ENCODE results near the gene FCHSD2. TPM values are rescaled to one million over a fixed set of nuclear protein-coding genes. Genes with fewer than 3 reads are reported as not detected.
"Not testable (repeated sequence)": the region's sequence is repeated elsewhere in the genome, so short reads cannot be mapped to it uniquely, and the experiment has no call there.

The FCHSD2 gene
- total RNA-seq, 1 experiment from 2014 or later: 4.6 TPM

- H3K36me3 ChIP-seq (replicated peaks; ENCODE audit: control insufficient read depth, insufficient read depth, low read length): no peaks in the 10 kb centered on the region; the same call in 1 of the 2 replicates
- DNase-seq: no peak
- H3K4me3 ChIP-seq (ENCODE audit: insufficient read depth, low read depth, low read length): no peak overlapping the region
- peaks cover 20% of the 10 kb centered on the region for H3K27me3 ChIP-seq (ENCODE audit: control insufficient read depth, insufficient read depth, low read length)
These were observed 324.2 kb downstream of the FCHSD2 start for GRCh38 chr11:72817966-72818365.

GRCh38 chr11:72816404-72816990 is 325.6 kb downstream of the FCHSD2 start:
- Histone ChIP-seq H3K36me3 (replicated peaks; ENCODE audit: control insufficient read depth, insufficient read depth, low read length) (no peaks in the 10 kb centered on the region; the same call in 1 of the 2 replicates), H3K27me3 (ENCODE audit: control insufficient read depth, insufficient read depth, low read length) (peaks cover 17% of the 10 kb centered on the region), H3K4me3 (ENCODE audit: insufficient read depth, low read depth, low read length) (no peak overlapping the region)
- DNase-seq: peak; percentile 36

GRCh38 chr11:72815110-72815618 is 327.0 kb downstream of the FCHSD2 start:
- H3K27me3 ChIP-seq (ENCODE audit: control insufficient read depth, insufficient read depth, low read length): peaks cover 7% of the 10 kb centered on the region
- peak overlapping the region; percentile 85 for H3K4me3 ChIP-seq (ENCODE audit: insufficient read depth, low read depth, low read length)
- no peaks in the 10 kb centered on the region; the same call in 1 of the 2 replicates for H3K36me3 ChIP-seq (replicated peaks; ENCODE audit: control insufficient read depth, insufficient read depth, low read length)

GRCh38 chr11:72814286-72815109 is 327.6 kb downstream of the FCHSD2 start, which contains the start of gene ATG16L2:
Gene ATG16L2 (plus strand): TSS chr11:72814411. CDS start chr11:72814446, 35 bp downstream.
- Histone ChIP-seq H3K27me3 (ENCODE audit: control insufficient read depth, insufficient read depth, low read length) (peaks cover 7% of the 10 kb centered on the region), H3K4me3 (ENCODE audit: insufficient read depth, low read depth, low read length) (peak within 1 kb of the TSS; percentile 85), H3K36me3 (replicated peaks; ENCODE audit: control insufficient read depth, insufficient read depth, low read length) (no peaks in the 10 kb centered on the region; the same call in 1 of the 2 replicates)
- DNase-seq: peak; percentile 99

More at GRCh38 chr11:72815110-72815618, 327.0 kb downstream of the FCHSD2 start:
- no peak for DNase-seq

GRCh38 chr11:72813740-72814285 is 328.3 kb downstream of the FCHSD2 start:
- Histone ChIP-seq H3K36me3 (replicated peaks; ENCODE audit: control insufficient read depth, insufficient read depth, low read length) (peaks cover 2% of the 10 kb centered on the region), H3K4me3 (ENCODE audit: insufficient read depth, low read depth, low read length) (peak overlapping the region; percentile 85), H3K27me3 (ENCODE audit: control insufficient read depth, insufficient read depth, low read length) (peaks cover 7% of the 10 kb centered on the region)
- DNase-seq: no peak

DNA sequence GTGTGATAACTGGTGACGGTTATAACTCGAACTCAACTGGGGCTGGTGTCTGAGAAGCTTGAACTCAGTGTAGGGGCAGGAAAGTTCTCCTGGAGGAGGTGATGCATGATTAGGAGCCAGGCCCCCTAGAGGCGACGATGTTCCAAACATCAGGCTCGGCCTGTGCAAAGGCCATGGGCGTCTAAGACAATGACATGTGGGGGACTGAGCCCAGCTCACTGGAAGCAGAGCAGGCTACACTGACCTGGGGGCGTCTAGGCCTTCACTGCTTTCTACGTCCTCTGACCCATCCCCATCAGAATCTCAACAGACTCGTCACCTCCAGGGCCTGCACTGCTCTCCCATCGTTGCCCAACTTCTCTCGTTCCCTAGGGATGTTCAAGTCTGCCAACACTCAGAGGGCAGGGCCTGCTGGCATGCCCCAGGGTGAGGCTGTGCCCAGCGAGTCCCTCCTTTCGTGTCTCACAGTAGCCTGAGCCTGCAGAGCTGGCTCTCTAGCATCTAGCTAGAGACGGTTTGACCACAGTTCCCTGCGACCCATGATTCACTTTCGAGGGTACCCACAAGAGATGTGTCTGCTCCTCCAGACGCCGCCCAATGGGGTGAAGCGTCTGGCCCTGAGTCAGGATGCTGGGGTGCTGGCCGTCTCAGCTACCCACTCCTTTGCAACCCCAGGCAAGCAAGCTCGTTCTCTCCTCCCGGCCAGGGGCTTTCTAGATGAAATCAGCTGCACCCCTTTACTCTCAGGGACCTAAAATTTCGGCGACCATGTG is 329.0 kb downstream of the FCHSD2 start:
- peak overlapping the region; percentile 85 for H3K4me3 ChIP-seq (ENCODE audit: insufficient read depth, low read depth, low read length)
- H3K27me3 ChIP-seq (ENCODE audit: control insufficient read depth, insufficient read depth, low read length): peaks cover 7% of the 10 kb centered on the region
- peak; percentile 85 for DNase-seq
- H3K36me3 ChIP-seq (replicated peaks; ENCODE audit: control insufficient read depth, insufficient read depth, low read length): peaks cover 2% of the 10 kb centered on the region

- Histone ChIP-seq H3K27me3 (ENCODE audit: control insufficient read depth, insufficient read depth, low read length) (peaks cover 7% of the 10 kb centered on the region), H3K4me3 (ENCODE audit: insufficient read depth, low read depth, low read length) (no peak overlapping the region; the same call in 1 of the 2 replicates), H3K36me3 (replicated peaks; ENCODE audit: control insufficient read depth, insufficient read depth, low read length) (peaks cover 2% of the 10 kb centered on the region)
- no peak for DNase-seq
These were observed 329.5 kb downstream of the FCHSD2 start for GRCh38 chr11:72812604-72812966.

DNA sequence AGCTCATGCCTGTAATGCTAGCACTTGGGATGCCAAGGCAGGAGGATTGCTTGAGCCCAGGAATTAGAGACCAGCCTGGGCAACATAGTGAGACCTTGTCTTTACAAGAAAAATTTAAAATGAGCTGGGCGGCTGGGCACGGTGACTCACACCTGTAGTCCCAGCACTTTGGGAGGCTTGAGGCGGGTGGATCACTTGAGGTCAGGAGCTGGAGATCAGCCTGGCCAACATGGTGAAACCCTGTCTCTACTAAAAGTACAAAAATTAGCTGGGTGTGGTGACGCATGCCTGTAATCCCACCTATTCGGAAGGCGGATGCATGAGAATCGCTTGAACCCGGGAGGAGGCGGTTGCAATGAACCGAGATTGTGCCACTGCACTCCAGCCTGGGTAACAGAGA is 330.4 kb downstream of the FCHSD2 start:
- not testable (repeated sequence) for H3K27me3 ChIP-seq (ENCODE audit: control insufficient read depth, insufficient read depth, low read length); H3K36me3 ChIP-seq (replicated peaks; ENCODE audit: control insufficient read depth, insufficient read depth, low read length); DNase-seq; H3K4me3 ChIP-seq (ENCODE audit: insufficient read depth, low read depth, low read length)

- peaks cover 4% of the 10 kb centered on the region for H3K27me3 ChIP-seq (ENCODE audit: control insufficient read depth, insufficient read depth, low read length)
- peaks cover 2% of the 10 kb centered on the region for H3K36me3 ChIP-seq (replicated peaks; ENCODE audit: control insufficient read depth, insufficient read depth, low read length)
- DNase-seq: no peak
- H3K4me3 ChIP-seq (ENCODE audit: insufficient read depth, low read depth, low read length): no peak overlapping the region
These were observed 333.8 kb downstream of the FCHSD2 start for GRCh38 chr11:72808331-72808798.

DNA sequence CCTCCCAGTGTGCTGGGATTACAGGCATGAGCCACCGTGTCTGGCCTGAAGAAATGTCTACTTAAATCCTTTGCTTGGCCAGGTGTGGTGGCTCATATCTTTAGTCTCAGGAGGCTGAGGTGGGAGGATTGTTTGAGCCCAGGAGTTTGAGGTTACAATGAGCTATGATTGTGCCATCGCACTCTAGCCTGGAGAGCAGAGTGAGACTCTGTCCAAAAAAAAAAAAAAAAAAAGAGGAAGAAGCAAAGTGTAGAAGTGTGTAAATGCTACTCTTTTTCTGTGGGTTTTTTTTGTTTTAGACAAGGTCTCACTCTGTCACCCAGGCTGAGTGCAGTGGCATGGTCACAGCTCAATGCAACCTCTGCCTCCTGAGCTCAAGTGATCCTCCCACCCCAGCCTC is 334.3 kb downstream of the FCHSD2 start:
- no peak overlapping the region for H3K4me3 ChIP-seq (ENCODE audit: insufficient read depth, low read depth, low read length)
- H3K27me3 ChIP-seq (ENCODE audit: control insufficient read depth, insufficient read depth, low read length): no peaks in the 10 kb centered on the region
- peaks cover 2% of the 10 kb centered on the region for H3K36me3 ChIP-seq (replicated peaks; ENCODE audit: control insufficient read depth, insufficient read depth, low read length)
- DNase-seq: no peak

- no peak overlapping the region for H3K4me3 ChIP-seq (ENCODE audit: insufficient read depth, low read depth, low read length)
- no peaks in the 10 kb centered on the region for H3K27me3 ChIP-seq (ENCODE audit: control insufficient read depth, insufficient read depth, low read length)
- peaks cover 2% of the 10 kb centered on the region for H3K36me3 ChIP-seq (replicated peaks; ENCODE audit: control insufficient read depth, insufficient read depth, low read length)
- DNase-seq: no peak
These were observed 335.0 kb downstream of the FCHSD2 start for GRCh38 chr11:72807021-72807693.

- H3K36me3 ChIP-seq (replicated peaks; ENCODE audit: control insufficient read depth, insufficient read depth, low read length); DNase-seq; H3K4me3 ChIP-seq (ENCODE audit: insufficient read depth, low read depth, low read length): not testable (repeated sequence)
These were observed 335.7 kb downstream of the FCHSD2 start for GRCh38 chr11:72806378-72806777.

GRCh38 chr11:72805216-72805615 is 336.9 kb downstream of the FCHSD2 start:
- Histone ChIP-seq H3K36me3 (replicated peaks; ENCODE audit: control insufficient read depth, insufficient read depth, low read length) (peaks cover 2% of the 10 kb centered on the region), H3K27me3 (ENCODE audit: control insufficient read depth, insufficient read depth, low read length) (no peaks in the 10 kb centered on the region), H3K4me3 (ENCODE audit: insufficient read depth, low read depth, low read length) (no peak overlapping the region)
- DNase-seq: no peak

More at GRCh38 chr11:72806378-72806777, 335.7 kb downstream of the FCHSD2 start:
- H3K27me3 ChIP-seq (ENCODE audit: control insufficient read depth, insufficient read depth, low read length): not testable (repeated sequence)
